H1 (cell line): Measurements from ENCODE around the gene PPP1CA.

Experiments
- CEBPB ChIP-seq: IDR thresholded peaks from 2 replicates; pipeline ENCODE4 v1.6.1; 2012; ENCODE audit warnings: low read depth, low read length
- CTCF ChIP-seq, 3 experiments: IDR thresholded peaks; 1 replicate in 2 of 3; 2 replicates in 1 of 3; pipeline versions ENCODE4 v1.5.1 to v1.6.1; 2011; ENCODE audit warnings: low read length in 3 of 3, mild to moderate bottlenecking in 3 of 3, inconsistent platforms in 2 of 3, low read depth in 1 of 3, moderate library complexity in 1 of 3; ENCODE audit not compliant: insufficient read depth in 1 of 3; ENCODE audit errors: control extremely low read depth in 1 of 3
- EP300 ChIP-seq, 2 experiments: IDR thresholded peaks; 1 replicate in 1 of 2; 2 replicates in 1 of 2; pipeline ENCODE4 v1.6.1; 2011 to 2012; ENCODE audit warnings: low read depth in 2 of 2, low read length in 2 of 2, mild to moderate bottlenecking in 2 of 2, borderline replicate concordance in 1 of 2, inconsistent platforms in 1 of 2, moderate library complexity in 1 of 2
- EZH2 ChIP-seq: fragments of 200-600 bp; sonication (generic); IDR thresholded peaks from 2 replicates; pipeline ENCODE4 v1.7.1; 2012; ENCODE audit warnings: low read depth, mild to moderate bottlenecking, moderate library complexity, low read length, inconsistent platforms; ENCODE audit not compliant: severe bottlenecking
- HDAC2 ChIP-seq, 2 experiments: fragments of 300-600 bp in 1 of 2; sonication (generic) in 1 of 2; IDR thresholded peaks; 2 replicates each; pipeline ENCODE4 v1.6.1; 2011 to 2012; ENCODE audit warnings: low read depth in 2 of 2, low read length in 2 of 2, mild to moderate bottlenecking in 2 of 2, moderate library complexity in 2 of 2, borderline replicate concordance in 1 of 2, inconsistent platforms in 1 of 2
- SIN3A ChIP-seq, 2 experiments: IDR thresholded peaks in 1 of 2; conservative IDR thresholded peaks in 1 of 2; 2 replicates each; pipeline ENCODE4 v1.6.1; 2011 to 2012; ENCODE audit warnings: low read length in 2 of 2, improper control_type of control experiment in 1 of 2, low read depth in 1 of 2, mild to moderate bottlenecking in 1 of 2

- TF ChIP-seq SIN3A (conservative IDR thresholded peaks at IDR 0.05 in 1 of 2, IDR thresholded peaks at IDR 0.05 in 1 of 2; ENCODE audit: low read depth in 1 of 2, low read length in 2 of 2) (0 out of 4 replicates have a peak, but pooled peaks of 1 of the 2 experiments have one; percentile 40), CEBPB (no peak), EP300 (IDR thresholded peaks at IDR 0.05; ENCODE audit: borderline replicate concordance in 1 of 2, low read depth in 2 of 2, low read length in 2 of 2) (no peak), EZH2 (no peak), HDAC2 (IDR thresholded peaks at IDR 0.05; ENCODE audit: borderline replicate concordance in 1 of 2, low read depth in 2 of 2, low read length in 2 of 2) (no peak), CTCF (IDR thresholded peaks at IDR 0.05; ENCODE audit: control extremely low read depth in 1 of 3, insufficient read depth in 1 of 3, low read depth in 1 of 3, low read length in 3 of 3) (peak in 1 of 3 experiments; percentile 37; a peak in 1 of 4 replicates)
These were observed at the start of gene PPP1CA for GRCh38 chr11:67401495-67402191.
